Measurements from ENCODE around the gene WDR5.

WDR5 gene

DNA sequence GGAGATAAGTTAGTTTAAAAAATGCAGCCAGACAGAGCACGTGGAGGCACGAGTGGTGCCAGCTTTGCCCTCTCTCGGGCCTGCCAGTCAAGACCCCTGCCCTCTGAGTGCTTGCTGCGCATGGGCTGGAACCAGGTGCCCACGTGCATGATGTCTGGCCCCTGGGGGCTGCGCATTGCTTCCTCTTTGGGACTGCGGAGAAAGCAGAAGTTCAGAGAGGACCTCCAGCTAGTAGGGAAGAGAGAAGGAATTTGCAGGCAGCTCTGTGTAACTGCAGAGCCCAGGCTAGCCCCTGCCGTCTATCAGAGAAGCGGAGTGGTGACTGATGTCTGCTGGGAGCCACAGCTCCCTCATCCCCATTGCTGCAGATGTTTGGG is 38.2 kb downstream of the WDR5 start:
- no peak for DNase-seq (ENCODE audit: low read depth)

DNA sequence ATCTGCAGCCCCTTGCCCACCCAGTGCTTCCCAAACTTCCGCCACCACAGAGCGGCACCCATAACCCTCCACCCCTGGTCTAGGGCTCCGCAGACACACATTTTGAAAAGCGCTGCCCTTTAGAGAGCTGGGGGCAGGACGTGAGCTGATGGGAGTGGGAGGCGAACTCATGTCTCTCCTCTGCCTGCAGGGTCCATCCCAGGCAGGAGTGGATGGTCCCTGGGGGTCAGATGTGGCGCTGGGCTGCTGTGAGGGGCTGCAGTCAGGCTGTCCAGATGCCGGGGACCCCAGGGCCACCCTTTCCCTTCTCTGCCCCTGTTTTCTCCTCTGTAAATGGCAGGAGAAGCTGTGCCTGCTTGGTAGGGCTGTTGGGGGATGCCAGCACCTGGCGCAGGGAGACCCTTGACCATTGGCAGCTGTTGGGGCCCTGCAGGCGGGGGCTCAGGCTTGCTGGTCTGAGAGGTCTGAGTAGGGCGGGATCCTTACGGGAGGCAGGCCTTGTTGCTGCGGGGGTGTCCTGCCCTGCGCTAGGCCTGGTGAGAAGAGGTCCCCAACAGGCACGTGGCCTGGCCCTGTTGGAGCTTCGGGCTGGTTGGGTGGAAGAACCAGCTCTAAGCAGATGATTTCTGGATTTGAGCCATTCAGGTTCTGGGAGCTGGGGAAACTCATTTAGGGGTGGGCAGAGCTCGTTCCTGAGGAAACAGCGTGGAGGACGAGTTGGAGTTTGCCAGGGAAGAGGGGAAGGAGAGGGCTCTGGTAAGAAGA is 38.8 kb downstream of the WDR5 start:
- no peak for DNase-seq (ENCODE audit: low read depth)

DNA sequence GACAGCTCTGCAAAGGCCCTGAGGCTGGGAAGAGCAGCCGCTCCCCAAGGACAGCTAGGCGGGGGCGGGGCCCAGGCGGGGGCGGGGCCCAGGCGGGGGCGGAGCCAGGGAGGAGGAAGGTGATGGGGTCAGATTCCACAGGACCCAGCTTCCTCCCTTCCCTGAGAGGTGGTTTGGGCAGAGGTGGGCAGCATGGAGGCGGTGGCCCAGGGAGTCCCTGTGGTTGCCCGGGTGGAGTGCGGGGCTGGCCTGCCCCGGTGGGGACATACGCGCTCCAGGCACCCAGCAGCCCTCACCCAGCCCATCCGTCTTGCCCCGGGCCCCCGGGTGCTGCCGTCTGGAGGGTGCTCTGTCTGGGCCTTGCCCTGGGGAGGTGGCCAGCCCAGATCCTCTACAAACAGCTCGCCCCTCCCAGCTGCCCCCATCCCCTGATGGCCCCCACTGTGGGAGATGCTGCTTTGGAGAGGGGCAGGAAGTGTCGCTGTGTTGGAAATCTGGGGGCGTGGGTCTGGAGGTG is 39.5 kb downstream of the WDR5 start:
- DNase-seq (ENCODE audit: low read depth): no peak

DNA sequence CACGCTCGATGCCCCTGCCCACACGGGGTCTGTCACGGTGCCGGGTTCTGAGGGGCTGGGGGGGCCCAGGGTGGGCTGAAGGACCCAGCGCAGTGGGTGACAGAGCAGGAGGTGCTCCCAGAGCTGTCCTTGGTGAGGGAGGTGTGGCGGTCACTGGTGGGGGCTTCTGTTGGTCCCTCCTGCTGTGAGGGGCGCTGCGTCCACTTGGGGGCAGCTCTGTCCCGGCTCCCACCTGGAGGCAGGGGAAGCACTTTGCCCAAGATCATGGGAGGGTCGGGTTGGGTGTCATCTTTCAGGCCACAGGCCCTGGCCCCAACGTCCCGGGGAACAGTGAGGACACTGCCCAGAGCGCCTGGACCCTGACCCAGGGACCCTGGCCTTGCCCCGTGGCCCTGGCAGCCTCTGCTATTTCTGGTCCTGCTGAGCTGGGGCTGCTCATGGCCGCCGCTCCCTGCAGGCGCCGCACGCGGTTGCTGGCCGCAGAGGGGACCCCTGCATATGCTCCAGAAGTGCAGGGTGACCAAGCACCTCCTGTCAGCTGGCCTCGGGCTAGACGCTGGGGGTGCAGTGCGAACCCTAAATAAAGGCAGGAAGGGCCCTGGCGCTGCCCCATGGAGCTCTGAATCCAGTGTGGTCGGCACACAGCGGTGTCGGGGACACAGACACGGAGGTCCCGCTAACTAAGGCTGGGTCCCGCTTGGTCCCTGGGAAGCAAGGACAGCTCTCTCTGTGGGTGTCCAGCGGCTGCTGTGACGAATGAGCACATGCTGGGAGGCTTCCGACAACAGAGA is 40.1 kb downstream of the WDR5 start:
- no peak for DNase-seq (ENCODE audit: low read depth)

DNA sequence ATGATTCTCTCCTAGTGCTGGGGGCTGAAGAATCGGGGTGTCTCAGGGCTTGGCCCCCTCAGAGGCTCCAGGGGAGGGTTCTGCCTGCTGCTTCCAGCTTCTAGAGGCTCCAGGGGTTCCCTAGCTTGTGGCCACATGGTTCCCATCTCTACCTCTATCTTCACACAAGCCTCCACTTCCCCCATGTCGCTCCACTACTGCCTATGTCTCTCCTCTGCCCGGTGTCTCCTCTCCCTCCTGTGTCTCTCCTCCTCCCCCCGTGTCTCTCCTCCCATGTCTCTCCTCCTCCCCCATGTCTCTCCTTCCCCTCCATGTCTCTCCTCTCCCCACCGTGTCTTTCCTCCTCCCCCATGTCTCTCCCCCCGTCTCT is 40.7 kb downstream of the WDR5 start:
- DNase-seq (ENCODE audit: low read depth): no peak

DNA sequence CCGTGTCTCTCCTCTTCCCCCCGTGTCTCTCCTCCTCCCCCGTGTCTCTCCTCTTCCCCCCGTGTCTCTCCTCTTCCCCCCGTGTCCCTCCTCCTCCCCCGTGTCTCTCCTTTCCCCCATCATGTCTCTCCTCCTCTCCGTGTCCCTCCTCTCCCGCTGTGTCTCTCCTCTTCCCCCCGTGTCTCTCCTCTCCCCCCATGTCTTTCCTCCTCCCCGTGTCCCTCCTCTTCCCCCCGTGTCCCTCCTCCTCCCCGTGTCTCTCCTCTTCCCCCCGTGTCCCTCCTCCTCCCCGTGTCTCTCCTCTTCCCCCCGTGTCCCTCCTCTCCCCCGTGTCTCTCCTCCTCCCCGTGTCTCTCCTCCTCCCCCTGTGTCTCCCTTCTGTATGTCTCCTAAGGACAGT is 41.3 kb downstream of the WDR5 start:
- no peak for DNase-seq (ENCODE audit: low read depth)

DNA sequence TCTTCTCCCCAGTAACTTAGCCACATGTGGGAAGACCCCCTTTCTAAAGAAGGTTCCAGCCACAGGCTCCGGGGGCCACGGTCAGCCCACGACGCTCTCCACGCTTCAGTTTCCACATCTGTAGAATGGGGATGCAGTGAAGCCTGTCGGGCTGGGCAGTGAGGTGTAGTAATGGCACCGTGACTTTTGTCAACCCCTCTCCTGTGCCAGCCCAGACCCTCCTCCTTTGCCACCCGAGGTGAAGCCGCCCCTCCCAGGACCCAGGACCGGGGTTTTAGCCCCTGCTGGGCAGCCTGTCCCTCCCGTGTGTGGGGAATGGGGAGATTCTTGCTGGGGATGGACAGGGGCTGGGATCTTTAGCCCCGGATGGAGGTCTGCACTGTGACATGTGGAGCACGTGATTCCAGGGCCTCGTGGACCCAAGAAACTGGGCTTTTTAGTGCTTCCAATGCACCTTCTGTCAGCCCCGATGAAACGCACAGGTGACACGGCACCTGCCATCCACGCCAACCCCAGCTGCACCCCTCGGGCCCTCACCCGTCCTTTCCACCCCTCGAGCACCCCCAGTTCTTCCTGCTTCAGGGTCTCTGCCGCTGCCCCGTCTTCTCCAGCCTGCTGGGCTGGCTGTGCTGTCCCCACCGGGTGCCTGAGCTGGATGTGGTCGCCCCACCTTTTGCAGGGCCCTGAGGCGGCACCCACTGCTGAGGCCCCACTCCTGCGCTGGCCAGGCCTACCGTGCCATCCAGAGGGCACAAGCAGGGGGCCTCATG is 41.9 kb downstream of the WDR5 start:
- DNase-seq (ENCODE audit: low read depth): no peak

DNA sequence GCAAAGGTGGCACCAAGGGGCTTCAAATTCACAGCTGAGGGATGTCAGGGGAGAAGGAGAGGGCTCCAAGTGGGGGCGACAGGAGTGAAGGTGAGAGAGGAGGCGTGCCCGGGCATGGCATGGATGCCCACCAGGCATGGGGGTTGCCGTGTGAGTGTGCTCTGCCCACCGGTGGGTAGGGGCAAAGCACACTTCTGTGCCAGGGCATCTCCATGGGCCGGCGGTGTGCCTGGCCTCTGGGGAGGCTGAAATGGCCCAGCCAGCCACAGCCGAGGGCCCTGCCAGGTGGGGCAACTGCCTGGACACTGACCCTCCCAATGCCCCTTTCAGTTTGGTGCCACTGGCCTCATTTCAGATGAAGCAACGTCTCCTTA is 42.5 kb downstream of the WDR5 start:
- DNase-seq (ENCODE audit: low read depth): no peak

DNA sequence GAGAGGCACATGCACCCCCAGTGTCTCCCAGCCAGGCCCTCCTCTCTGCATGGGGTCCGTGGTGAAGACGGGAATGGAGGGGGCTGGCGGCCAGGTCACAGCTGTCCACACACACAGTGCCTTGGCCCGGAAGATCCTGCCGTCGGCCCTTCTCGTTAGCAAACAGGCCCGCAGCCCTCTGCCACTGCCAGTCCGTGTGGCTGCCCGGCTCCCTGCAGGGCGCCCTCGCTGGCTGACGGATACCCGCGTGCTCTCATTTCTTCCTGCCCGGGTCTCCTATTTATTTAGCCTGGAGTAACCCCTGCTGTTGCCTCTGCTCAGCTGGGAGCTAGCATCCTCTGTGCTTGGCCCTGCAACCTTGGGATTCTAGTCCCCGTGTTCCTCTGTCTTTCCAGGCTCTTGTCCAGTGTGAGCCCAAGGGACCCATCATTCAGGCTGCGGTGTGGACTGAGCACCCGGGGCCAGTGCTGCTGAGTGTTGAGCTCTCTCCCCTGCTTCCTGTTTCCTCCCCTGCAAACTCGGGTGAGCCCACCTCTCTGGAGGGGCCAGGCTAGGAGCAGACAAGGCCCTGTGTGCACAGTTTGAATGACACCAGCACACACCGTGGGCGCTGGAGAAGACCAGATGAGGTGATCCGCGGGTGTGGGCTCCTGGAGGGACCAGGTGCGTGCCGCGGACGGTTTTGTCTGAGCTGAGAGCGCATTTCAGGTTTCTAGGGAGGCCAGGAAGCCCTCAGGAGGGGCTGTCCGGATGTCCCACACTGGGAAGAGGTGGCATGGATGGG is 43.1 kb downstream of the WDR5 start:
- DNase-seq (ENCODE audit: low read depth): peak; percentile 16

DNA sequence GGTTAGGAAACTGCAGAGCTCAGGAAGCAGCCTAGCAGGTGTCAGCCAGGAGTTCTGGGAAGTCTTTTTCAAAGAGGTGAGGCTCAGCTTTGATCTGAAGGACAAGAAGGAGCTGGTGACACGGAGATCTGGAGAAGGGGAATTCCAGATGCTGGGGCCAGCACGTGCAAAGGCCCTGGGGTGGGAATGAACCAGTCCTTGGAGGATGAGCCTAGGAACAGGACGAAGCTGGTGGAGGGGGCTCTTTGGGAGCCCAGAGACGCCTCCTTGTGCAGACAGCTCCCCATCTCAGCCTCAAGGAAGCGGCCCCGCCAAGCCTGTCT is 43.7 kb downstream of the WDR5 start:
- no peak for DNase-seq (ENCODE audit: low read depth)

DNA sequence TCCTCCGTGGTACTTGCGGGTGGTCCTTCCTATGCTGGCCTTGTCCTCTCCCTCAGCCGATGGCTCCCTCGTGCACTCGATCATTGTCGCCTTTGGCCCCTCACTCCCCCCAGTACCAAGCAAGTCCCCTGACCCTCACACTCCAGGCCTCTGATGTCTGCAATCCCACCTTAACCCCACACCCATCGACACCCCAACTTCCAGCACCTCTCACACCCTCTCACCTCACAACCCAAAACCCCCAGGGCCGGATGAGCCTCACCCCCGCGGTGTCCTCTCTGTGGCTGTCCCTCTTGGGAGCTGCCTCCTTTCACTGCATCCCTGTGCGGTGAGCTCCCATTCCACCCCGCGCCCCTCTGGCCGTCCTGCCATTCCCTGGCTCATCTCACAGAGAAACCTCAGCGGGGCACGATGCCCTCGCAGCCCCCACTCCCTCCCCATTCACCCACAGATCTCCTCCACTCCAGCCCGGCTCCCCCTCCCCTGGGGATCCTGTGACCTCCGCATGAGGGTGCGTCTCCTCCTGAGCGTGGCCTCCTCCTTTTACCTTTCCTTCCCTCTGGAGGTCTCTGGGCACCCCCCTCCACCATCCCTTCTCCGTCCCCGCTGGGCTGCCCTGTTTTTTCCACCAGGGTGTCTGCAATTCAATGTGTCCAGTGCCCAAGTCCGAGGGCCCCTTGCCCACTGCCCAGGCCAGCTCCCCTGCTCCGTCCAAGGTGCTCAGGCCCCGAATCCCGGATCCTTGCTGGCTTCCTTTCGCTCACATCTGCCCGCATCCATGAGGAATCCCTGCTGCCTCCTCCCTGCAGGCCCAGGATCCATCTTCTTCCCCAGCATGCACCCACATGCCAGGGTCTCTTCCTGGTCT is 44.3 kb downstream of the WDR5 start:
- DNase-seq (ENCODE audit: low read depth): no peak

DNA sequence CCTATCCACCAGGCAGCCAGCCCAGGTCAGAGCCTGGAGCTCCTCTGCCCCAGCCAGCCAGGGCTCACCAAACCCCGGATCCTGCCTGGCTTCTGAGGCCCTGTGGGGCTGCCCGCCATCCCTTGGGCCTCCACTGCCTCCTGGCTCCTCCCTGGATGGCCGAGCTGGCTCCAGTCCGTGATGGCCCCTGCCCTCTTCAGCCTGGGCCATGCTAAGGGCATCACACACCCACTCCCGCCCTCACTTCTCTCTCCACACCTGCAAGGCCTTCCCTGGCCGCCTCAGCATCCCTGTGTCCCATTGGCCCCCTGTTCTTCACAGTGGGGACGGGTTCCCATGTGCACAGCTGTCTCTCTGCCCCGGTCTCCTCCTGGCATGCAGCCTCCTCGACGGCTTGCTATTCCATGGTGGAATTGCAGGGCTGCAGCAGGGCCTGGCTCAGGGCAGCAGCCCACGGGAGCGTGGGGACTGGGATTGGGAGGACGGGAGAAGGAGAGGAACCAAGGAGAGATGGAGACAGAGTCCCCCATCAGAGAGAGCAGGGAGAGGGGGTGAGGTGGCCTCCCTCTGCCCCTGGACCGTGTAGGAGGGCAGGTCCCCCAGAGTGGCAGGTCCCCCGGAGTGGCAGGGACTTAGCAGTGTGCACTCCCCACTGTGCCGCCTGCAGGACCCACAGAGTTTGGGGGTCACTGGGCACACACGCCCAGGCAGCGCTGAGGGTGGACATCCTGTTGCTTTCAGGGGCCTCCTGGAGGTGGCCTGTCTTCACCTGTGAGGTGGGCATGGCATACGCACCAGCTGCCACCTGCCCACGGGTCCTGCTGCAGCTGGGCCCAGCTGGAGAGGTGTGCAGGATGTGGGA is 45.1 kb downstream of the WDR5 start:
- no peak for DNase-seq (ENCODE audit: low read depth)

DNA sequence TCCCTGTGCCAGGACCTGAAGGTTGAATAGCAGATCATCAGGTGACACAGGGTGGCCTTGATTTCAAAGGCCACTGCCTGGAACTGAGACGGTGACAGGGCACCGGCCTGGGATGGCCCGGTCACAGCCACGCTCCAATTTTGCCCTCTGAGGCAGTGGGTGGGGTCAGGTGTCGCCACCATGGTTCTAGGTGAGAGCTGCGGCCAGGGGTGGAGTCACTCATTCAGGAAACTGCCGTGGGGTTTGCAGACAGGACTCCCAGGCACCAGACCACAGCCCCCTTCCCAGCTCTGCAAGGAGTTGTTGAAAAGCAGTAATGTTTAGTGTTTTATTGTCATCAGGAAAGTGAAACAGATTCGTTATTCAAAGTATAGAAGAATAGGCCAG is 45.8 kb downstream of the WDR5 start:
- no peak for DNase-seq (ENCODE audit: low read depth)

DNA sequence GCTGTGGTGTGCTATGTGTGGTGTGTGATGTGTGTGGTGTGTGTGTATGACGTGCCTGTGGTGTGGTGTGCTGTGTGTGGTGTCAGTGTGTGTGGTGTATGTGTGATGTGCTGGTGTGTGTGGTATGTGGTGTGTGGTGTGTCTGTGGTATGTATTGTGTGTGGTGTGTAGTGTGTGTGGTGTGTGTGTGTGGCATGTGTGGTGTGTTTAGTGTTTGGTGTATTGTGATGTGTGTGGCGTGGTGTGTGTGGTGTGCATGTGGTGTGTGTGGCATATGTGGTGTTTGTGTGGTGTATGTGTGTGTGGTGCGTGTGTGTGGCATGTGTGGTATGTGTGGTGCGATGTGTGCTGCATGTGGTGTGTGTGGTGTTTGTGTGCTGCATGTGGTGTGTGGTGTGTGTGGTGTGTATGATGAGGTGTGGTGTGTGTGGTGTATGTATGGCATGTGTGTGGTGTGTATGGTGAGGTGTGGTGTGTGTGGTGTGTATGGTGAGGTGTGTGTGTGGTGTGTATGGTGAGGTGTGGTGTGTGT is 46.7 kb downstream of the WDR5 start:
- DNase-seq (ENCODE audit: low read depth): no peak

DNA sequence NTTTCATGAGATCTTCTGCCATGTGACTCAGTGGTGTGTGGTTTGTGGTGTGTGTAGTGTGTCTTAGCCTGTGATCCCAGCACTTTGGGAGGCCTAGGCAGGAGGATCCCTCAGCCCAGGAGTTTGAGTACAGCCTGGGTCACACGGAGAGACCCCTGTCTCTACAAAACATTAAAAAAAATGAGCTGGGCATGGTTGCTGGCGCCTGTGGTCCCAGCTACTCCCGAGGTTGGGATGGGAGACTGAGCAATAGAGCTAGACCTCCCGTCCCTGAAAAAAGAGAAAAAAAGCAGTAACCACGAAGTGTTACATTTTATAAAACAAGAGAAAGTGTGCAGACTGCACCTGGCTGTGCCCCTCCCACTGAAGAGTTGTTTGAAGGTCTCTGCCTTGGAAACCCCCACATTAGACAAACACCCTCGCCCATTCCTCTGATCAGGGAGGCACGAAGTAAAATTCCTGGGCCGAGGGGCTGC is 49.7 kb downstream of the WDR5 start:
- DNase-seq (ENCODE audit: low read depth): no peak

DNA sequence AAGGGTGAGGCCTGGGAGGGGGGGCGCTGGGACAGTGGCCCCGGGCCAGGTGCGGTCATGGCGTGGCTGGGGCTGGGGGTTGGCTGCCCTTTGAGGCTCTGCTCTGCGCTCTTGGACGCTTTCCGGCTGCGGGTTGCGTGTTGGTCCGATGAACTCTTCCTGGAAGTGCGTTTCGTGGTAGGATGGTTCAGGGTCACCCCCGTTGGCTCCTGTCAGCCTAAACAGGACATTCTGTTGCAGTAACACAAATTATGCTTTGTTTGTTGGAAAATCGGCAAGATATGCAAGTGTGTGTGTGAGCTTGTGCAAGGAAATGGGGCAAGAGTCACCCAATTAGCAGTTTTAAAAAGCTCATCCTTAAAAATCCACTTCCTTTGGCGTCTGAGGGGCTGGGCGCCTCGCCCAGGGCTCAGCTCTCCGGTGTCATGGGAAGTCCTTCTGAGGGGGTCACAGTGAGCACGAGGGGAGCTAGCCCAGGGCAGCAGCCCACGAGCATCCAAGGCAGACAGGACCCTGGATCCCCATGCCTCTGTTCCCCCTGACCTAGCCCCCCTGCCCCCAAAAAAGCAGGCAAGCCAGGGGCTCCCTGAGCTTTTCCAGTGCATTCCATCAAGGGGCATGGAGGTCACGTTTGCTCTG is 50.7 kb downstream of the WDR5 start:
- peak; percentile 64 for DNase-seq (ENCODE audit: low read depth)

DNA sequence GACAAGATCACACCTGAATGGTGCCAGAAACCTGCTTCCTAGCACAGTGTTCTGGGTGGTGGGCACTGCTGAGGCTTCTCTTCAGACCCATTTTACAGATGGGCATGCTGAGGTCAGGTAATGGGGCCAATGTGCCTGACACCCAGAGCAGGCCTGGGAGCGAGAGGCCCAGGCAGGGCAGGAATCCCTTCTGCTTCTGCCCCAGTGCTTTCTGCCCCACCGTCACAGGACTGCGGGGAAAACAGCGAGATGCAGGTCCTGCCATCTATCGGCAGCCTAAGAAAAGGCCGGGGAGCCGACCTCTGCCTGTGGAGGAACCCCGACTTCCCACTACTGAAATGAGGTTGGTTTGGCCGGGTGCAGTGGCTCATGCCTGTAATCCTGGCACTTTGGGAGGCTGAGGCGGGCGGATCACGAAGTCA is 51.2 kb downstream of the WDR5 start:
- no peak for DNase-seq (ENCODE audit: low read depth)

DNA sequence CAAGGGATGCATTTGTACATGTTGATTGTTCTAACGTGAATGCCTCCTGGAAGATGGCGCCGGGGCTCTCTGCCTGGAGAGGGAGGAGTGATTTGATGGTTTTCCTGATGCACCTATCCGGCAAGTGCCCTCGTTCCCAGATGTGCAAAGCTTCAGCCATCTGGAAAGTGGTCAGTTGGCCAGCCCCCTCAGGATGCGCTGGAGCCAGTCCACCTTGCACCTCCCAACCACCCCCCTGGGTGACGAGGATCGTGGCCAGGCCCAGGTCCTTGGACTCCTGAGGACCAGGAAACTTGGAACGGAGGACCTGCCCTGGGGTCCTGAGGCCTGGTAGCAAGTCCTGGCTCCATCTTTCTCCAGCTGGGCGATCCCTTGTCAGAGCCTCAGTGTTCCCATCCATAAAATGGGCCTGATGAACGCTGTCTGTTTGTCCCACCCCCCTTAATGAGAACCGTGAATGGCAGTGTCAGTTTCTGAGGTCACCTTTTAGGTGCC is 52.1 kb downstream of the WDR5 start:
- DNase-seq (ENCODE audit: low read depth): no peak

All from fibroblast of gingiva (primary cell).